Muscle layer of duodenum (tissue), 2 donors: ENCODE data around the gene CPTP.

Source experiments
- H3K27ac ChIP-seq: one replicate; pipeline ENCODE4 v1.7.0; 2013; ENCODE audit warnings: mild to moderate bottlenecking, low read length
- H3K27me3 ChIP-seq: one replicate; pipeline ENCODE4 v1.7.0; 2013; ENCODE audit warnings: low read depth, mild to moderate bottlenecking, control low read depth, low read length
- H3K36me3 ChIP-seq, 2 donors: one replicate each; pipeline ENCODE4 v1.7.0; 2013; ENCODE audit warnings: low read length in 2 of 2, control low read depth in 1 of 2, mild to moderate bottlenecking in 1 of 2; ENCODE audit not compliant: insufficient read depth in 2 of 2, control insufficient read depth in 1 of 2
- H3K4me1 ChIP-seq, 2 donors: one replicate each; pipeline ENCODE4 v1.7.0; 2013; ENCODE audit warnings: low read length in 2 of 2, mild to moderate bottlenecking in 2 of 2, control low read depth in 1 of 2, moderate library complexity in 1 of 2; ENCODE audit not compliant: insufficient read depth in 2 of 2, control insufficient read depth in 1 of 2
- H3K4me3 ChIP-seq, 2 donors: one replicate each; pipeline ENCODE4 v1.7.0; 2013; ENCODE audit warnings: low read length in 2 of 2, low read depth in 1 of 2, mild to moderate bottlenecking in 1 of 2
- H3K9me3 ChIP-seq, 2 donors: one replicate each; pipeline ENCODE4 v1.7.0; 2013; ENCODE audit warnings: low read length in 2 of 2, control low read depth in 1 of 2, mild to moderate bottlenecking in 1 of 2; ENCODE audit not compliant: control insufficient read depth in 1 of 2
- donor health status: healthy.

CPTP gene

GRCh38 chr1:1325288-1326074 is 879 bp downstream of the CPTP start:
- Histone ChIP-seq H3K4me1 (peaks cover 6 to 45% of the 10 kb centered on the region in 2 donors), H3K4me3 (peak overlapping the region; percentile 55 to 94), H3K36me3 (peaks cover 0 to 30% of the 10 kb centered on the region in 2 donors), H3K9me3 (no peaks in the 10 kb centered on the region), H3K27me3 (no peaks in the 10 kb centered on the region), H3K27ac (peak overlapping the region; percentile 31)

DNA sequence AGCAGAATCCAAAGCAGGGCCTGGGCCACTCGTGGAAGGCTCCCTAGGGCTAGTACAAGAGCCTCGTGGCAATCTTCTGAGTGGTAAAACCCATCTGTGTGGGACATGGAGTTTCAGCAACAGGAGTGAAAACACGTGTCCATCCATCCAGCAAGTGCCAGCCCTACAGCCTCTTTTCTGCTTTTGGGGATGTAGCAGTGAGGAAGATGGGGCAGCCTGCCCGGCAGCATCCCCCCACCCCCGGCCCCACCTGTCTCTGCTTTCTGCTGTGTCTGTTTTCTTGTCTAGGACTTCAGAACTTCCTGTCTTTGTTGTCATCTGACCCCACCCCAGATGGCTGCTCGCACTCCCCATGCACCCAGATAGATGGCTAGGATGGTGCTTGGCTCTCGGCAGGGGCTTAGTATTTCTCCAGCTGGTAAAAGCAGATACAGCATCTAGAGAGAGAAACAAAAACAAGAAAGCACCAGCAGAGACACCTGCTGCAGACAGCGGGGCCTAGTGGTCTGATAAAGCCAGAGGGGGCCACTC is 1.5 kb downstream of the CPTP start:
- H3K27me3 ChIP-seq, result no peaks in the 10 kb centered on the region
- no peak overlapping the region for H3K27ac ChIP-seq
- H3K4me1 ChIP-seq, result peaks cover 6 to 47% of the 10 kb centered on the region in 2 donors
- H3K4me3 ChIP-seq, result peak overlapping the region; percentile 55 to 94
- H3K36me3 ChIP-seq, result peaks cover 0 to 30% of the 10 kb centered on the region in 2 donors
- no peaks in the 10 kb centered on the region for H3K9me3 ChIP-seq

GRCh38 chr1:1327291-1327690 is 2.7 kb downstream of the CPTP start:
- no peak overlapping the region for H3K27ac ChIP-seq
- H3K27me3 ChIP-seq, result no peaks in the 10 kb centered on the region
- H3K4me1 ChIP-seq, result peaks cover 6 to 37% of the 10 kb centered on the region in 2 donors
- H3K4me3 ChIP-seq, result no peak overlapping the region
- no peaks in the 10 kb centered on the region for H3K9me3 ChIP-seq
- H3K36me3 ChIP-seq, result peaks cover 0 to 25% of the 10 kb centered on the region in 2 donors

DNA sequence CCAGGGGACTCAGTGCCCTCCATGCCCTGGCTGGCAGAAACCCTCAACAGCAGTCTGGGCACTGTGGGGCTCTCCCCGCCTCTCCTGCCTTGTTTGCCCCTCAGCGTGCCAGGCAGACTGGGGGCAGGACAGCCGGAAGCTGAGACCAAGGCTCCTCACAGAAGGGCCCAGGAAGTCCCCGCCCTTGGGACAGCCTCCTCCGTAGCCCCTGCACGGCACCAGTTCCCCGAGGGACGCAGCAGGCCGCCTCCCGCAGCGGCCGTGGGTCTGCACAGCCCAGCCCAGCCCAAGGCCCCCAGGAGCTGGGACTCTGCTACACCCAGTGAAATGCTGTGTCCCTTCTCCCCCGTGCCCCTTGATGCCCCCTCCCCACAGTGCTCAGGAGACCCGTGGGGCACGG is 3.7 kb downstream of the CPTP start:
- peaks cover 0 to 25% of the 10 kb centered on the region in 2 donors for H3K36me3 ChIP-seq
- H3K4me1 ChIP-seq, result peaks cover 6 to 32% of the 10 kb centered on the region in 2 donors
- H3K4me3 ChIP-seq, result no peak overlapping the region
- H3K27ac ChIP-seq, result no peak overlapping the region
- no peaks in the 10 kb centered on the region for H3K9me3 ChIP-seq
- H3K27me3 ChIP-seq, result no peaks in the 10 kb centered on the region

- H3K27me3 ChIP-seq, result no peaks in the 10 kb centered on the region
- H3K36me3 ChIP-seq, result peaks cover 0 to 25% of the 10 kb centered on the region in 2 donors
- no peak overlapping the region for H3K4me3 ChIP-seq
- no peak overlapping the region for H3K27ac ChIP-seq
- H3K9me3 ChIP-seq, result no peaks in the 10 kb centered on the region
- peaks cover 6 to 27% of the 10 kb centered on the region in 2 donors for H3K4me1 ChIP-seq
Observed at GRCh38 chr1:1329304-1330210, 5.0 kb downstream of the CPTP start.

DNA sequence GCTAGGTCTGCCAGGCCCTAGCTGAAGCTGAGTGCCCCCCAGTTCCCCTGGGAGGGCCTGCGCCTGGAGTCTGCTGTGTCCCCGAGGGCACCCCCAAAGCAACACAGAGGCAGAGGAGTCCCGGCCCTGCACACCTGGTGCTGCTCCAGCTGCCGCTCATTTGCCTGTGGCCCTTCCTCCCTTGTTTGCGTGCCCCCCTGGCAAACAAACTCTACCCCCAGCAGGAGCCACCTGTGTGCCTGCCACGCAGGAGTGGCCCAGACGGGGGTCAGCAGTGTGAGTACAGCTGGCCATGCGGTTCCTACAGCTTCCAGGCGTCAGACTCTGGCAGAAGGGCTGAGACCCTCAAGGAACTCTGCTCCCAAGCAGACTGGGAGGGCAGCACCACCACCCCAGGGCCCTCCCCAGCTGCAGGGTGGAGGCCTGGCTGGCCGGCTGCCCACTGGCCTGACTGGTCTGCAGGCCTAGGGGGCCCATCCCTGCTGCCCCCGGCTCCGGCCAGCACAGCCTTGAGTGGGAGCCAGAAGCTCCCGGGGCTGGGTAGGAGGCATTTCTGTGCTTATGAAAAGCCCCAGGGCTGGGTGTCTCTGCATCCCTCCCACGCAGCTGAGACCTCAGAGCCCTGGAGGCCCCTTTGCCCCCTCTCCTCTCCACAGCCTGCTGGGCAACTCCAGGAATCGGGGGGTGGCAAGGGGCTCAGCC is 5.9 kb downstream of the CPTP start:
- H3K27ac ChIP-seq, result no peak overlapping the region
- H3K27me3 ChIP-seq, result no peaks in the 10 kb centered on the region
- peaks cover 0 to 28% of the 10 kb centered on the region in 2 donors for H3K36me3 ChIP-seq
- H3K4me3 ChIP-seq, result no peak overlapping the region
- H3K9me3 ChIP-seq, result no peaks in the 10 kb centered on the region
- H3K4me1 ChIP-seq, result peaks cover 3 to 21% of the 10 kb centered on the region in 2 donors

DNA sequence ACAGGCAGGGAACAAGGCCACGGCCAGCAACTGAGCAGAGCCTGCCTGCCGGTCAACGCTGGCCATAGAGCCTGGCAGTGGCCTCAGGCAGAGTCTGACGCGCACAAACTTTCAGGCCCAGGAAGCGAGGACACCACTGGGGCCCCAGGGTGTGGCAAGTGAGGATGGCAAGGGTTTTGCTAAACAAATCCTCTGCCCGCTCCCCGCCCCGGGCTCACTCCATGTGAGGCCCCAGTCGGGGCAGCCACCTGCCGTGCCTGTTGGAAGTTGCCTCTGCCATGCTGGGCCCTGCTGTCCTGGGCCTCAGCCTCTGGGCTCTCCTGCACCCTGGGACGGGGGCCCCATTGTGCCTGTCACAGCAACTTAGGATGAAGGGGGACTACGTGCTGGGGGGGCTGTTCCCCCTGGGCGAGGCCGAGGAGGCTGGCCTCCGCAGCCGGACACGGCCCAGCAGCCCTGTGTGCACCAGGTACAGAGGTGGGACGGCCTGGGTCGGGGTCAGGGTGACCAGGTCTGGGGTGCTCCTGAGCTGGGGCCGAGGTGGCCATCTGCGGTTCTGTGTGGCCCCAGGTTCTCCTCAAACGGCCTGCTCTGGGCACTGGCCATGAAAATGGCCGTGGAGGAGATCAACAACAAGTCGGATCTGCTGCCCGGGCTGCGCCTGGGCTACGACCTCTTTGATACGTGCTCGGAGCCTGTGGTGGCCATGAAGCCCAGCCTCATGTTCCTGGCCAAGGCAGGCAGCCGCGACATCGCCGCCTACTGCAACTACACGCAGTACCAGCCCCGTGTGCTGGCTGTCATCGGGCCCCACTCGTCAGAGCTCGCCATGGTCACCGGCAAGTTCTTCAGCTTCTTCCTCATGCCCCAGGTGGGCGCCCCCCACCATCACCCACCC is 6.7 kb downstream of the CPTP start, which contains the start of gene TAS1R3:
TAS1R3 (plus strand) TSS at position 213 of the 898 bp plus-strand sequence; CDS start at position 279, 66 bp downstream.
- Histone ChIP-seq H3K27me3 (no peaks in the 10 kb centered on the region), H3K4me1 (peaks cover 0 to 13% of the 10 kb centered on the region in 2 donors)

DNA sequence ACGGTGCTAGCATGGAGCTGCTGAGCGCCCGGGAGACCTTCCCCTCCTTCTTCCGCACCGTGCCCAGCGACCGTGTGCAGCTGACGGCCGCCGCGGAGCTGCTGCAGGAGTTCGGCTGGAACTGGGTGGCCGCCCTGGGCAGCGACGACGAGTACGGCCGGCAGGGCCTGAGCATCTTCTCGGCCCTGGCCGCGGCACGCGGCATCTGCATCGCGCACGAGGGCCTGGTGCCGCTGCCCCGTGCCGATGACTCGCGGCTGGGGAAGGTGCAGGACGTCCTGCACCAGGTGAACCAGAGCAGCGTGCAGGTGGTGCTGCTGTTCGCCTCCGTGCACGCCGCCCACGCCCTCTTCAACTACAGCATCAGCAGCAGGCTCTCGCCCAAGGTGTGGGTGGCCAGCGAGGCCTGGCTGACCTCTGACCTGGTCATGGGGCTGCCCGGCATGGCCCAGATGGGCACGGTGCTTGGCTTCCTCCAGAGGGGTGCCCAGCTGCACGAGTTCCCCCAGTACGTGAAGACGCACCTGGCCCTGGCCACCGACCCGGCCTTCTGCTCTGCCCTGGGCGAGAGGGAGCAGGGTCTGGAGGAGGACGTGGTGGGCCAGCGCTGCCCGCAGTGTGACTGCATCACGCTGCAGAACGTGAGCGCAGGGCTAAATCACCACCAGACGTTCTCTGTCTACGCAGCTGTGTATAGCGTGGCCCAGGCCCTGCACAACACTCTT is 7.6 kb downstream of the CPTP start:
- peaks cover 0 to 31% of the 10 kb centered on the region in 2 donors for H3K36me3 ChIP-seq
- peaks cover 0 to 9% of the 10 kb centered on the region in 2 donors for H3K4me1 ChIP-seq
- no peaks in the 10 kb centered on the region for H3K9me3 ChIP-seq
- H3K27me3 ChIP-seq, result no peaks in the 10 kb centered on the region
- no peak overlapping the region for H3K4me3 ChIP-seq
- no peak overlapping the region for H3K27ac ChIP-seq

More for the DNA sequence above, 6.7 kb downstream of the CPTP start, which contains the start of gene TAS1R3:
- Histone ChIP-seq H3K36me3 (peaks cover 0 to 31% of the 10 kb centered on the region in 2 donors), H3K4me3 (no peak within 1 kb of the TSS), H3K9me3 (no peaks in the 10 kb centered on the region), H3K27ac (no peak within 1 kb of the TSS)

DNA sequence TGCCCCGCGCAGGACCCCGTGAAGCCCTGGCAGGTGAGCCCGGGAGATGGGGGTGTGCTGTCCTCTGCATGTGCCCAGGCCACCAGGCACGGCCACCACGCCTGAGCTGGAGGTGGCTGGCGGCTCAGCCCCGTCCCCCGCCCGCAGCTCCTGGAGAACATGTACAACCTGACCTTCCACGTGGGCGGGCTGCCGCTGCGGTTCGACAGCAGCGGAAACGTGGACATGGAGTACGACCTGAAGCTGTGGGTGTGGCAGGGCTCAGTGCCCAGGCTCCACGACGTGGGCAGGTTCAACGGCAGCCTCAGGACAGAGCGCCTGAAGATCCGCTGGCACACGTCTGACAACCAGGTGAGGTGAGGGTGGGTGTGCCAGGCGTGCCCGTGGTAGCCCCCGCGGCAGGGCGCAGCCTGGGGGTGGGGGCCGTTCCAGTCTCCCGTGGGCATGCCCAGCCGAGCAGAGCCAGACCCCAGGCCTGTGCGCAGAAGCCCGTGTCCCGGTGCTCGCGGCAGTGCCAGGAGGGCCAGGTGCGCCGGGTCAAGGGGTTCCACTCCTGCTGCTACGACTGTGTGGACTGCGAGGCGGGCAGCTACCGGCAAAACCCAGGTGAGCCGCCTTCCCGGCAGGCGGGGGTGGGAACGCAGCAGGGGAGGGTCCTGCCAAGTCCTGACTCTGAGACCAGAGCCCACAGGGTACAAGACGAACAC is 8.3 kb downstream of the CPTP start:
- H3K4me3 ChIP-seq, result no peak overlapping the region
- H3K4me1 ChIP-seq, result peaks cover 0 to 9% of the 10 kb centered on the region in 2 donors
- H3K27ac ChIP-seq, result no peak overlapping the region
- no peaks in the 10 kb centered on the region for H3K27me3 ChIP-seq
- H3K36me3 ChIP-seq, result peaks cover 0 to 31% of the 10 kb centered on the region in 2 donors
- H3K9me3 ChIP-seq, result no peaks in the 10 kb centered on the region
